Activated gamma-delta T cell treated with anti-CD3 and anti-CD28 coated beads, Interleukin-2, amount 50 U/mL, for 16 hours (primary cell): ENCODE data around the gene ATP13A2.
A peak's percentile ranks its signal among the peaks of the same experiment; 100 is the strongest.

Experiments used
- DNase-seq: peaks from one replicate; pipeline ENCODE4 v3.0.0-alpha.2; 2020; ENCODE audit warnings: low read depth

Gene ATP13A2, protein sequence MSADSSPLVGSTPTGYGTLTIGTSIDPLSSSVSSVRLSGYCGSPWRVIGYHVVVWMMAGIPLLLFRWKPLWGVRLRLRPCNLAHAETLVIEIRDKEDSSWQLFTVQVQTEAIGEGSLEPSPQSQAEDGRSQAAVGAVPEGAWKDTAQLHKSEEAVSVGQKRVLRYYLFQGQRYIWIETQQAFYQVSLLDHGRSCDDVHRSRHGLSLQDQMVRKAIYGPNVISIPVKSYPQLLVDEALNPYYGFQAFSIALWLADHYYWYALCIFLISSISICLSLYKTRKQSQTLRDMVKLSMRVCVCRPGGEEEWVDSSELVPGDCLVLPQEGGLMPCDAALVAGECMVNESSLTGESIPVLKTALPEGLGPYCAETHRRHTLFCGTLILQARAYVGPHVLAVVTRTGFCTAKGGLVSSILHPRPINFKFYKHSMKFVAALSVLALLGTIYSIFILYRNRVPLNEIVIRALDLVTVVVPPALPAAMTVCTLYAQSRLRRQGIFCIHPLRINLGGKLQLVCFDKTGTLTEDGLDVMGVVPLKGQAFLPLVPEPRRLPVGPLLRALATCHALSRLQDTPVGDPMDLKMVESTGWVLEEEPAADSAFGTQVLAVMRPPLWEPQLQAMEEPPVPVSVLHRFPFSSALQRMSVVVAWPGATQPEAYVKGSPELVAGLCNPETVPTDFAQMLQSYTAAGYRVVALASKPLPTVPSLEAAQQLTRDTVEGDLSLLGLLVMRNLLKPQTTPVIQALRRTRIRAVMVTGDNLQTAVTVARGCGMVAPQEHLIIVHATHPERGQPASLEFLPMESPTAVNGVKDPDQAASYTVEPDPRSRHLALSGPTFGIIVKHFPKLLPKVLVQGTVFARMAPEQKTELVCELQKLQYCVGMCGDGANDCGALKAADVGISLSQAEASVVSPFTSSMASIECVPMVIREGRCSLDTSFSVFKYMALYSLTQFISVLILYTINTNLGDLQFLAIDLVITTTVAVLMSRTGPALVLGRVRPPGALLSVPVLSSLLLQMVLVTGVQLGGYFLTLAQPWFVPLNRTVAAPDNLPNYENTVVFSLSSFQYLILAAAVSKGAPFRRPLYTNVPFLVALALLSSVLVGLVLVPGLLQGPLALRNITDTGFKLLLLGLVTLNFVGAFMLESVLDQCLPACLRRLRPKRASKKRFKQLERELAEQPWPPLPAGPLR

DNA sequence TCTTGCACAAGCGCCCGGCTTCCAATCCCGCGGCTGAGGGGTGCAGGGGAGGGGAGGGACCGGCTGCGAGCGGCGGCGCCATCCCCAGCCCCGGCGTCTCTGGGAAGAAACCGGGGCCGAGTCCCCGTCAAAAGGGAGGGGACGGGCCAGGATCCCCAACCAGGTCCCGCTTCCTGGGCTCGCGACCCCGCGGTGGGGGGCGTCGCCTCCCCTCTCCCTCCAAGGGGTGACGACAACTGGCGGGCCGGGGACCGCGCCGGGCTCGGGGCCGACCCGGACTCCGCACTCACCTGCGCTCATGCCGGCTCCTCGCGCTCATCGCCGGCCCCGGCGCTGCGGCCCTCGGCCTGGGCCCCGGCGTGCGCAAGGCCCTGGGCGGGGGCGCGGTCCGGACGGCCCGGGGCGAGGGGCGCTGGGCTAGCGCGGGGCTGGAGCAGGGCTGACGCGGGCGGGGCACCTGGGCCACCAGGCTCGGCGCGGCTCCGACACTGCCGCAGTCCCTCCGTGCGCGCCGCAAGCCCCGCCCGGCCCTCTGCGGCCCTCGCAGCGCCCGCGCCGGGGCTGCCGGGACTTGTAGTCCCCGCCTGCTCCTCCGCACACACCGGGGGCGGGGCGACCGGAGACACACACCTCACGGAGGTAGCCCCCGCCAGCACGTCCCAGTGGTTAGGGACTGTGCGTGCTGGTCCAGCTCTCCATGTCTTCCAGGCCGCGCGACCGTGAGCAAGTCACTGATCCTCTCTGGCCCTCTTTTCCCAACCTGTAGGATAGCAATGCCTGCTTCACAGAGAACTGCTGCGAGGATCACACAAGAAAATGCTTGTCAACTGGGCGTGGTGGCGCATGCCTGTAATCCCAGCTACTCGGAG lies at the start of gene ATP13A2:
TSS of gene ATP13A2 (minus strand) at position 490 of the 869 bp plus-strand sequence. CDS start at position 300, 190 bp downstream.
- peak; percentile 67 for DNase-seq

DNA sequence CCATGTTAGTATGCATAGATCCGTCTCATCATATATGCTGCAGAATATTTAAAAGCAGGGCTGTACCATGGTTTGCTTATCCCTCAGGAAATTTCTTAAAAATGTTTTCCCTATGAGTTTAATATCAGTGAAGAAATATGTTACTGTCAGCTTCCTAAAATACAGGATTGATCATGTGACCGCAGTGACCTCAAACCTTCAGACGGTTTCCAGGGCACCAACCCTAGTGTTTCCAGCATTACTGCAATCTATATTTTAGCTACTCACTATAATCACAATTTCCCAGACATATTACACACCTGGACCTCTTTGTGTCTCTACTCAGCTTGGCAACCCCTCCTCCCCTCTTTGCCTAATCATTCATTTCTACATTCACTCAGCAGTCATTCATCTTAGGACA lies 49.8 kb upstream of the ATP13A2 start:
- no peak for DNase-seq

DNA sequence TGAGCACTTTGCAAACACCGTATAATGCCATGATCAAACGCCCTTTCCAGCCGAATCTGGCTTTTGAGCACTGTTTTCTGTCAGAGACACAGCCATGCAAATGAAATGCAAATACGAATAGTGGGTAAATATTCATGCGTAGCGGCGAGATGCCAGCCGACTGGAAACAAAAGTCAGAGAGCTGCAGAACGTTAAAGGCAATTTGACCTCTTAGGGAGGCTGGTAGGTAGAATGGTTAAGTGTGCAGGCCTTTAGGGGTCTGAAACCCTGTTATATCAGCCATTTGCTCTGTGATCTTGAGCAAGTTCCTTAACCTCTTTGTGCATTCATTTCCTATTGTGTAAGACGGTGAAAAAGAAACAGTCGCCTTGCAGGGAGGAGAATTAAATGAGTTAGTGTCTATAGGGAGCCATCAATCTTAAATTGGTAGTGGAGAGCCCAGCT lies 48.6 kb upstream of the ATP13A2 start:
- no peak for DNase-seq

DNA sequence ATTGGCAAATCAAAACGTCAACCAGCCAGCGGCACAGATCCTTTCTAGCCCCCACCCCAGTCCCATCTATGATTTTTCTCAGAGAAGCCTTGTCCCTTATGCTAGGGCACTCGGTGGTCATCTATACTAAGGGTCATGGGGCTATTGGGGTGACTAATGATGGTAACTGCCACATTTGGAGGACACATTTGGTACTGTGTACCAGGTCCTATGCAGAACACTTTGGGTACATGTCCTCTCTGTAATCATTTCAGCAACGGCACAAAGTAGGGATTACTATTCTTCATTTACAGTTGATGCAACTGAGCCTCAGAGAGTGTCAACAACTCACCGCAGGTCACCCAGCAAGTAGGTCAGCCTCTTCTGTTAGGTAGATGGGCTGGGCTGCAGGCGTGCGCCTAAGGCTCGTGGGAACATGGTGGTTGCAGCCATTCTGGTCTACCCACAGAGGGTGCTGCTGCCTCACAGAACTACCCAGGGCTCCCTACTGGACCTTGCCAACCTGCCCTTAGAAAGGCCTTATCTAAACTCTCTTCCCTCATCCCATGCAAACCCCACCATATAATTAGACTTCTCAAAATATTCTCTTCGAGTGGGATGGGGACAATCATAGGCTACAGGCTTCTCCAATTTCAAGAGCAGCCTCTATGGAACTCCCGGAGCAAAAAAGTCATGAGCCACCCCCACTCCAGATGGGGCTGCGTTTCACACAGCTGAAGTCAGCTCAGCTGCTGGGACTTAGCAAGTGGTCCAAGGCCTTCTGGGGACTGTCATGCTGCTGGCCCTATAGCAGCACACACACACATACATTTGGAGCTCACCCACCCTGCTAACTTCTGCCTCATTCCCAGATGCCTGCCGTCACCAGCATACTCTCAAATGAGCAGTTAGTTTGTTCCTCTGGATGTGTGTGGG lies 47.9 kb upstream of the ATP13A2 start:
- DNase-seq: no peak

DNA sequence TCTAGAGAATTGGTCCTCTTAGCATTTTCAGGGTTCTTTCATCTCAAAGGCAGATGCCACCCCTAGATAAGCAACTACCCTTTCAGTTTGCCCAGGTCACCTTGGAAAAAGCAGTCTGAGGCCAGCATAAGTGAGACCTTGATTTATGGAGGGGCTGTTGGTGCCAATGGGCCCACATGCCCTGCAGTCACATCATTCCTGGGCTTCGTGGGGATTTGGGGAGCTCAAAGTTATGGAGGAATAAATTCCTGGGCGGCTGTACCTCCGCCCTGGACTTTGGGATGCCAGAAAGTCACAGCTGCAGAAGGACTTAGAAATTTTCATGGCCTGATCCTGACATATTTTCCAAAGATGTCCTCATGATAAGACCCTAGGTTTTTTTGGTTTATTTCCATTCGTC lies 44.8 kb upstream of the ATP13A2 start:
- no peak for DNase-seq

DNA sequence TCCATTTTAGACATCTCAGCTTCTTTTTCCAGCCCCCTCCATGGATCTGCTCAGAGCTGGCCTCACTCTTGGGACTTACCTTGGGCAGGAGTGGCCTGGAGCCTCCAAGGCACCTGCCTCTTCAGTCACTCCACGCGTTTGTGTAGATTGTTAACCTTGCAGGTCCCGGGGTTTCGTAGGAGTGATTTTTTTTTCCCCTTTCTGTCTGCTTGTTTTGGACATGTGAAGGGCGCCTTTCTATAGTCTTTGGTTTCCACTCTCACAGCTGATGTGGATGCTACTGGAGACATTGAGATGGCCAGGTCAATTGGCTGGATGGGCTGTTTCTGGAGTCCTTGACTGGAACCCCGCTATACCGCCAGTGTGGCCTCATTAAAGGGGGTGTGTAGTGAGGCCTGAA lies 44.1 kb upstream of the ATP13A2 start:
- no peak for DNase-seq

DNA sequence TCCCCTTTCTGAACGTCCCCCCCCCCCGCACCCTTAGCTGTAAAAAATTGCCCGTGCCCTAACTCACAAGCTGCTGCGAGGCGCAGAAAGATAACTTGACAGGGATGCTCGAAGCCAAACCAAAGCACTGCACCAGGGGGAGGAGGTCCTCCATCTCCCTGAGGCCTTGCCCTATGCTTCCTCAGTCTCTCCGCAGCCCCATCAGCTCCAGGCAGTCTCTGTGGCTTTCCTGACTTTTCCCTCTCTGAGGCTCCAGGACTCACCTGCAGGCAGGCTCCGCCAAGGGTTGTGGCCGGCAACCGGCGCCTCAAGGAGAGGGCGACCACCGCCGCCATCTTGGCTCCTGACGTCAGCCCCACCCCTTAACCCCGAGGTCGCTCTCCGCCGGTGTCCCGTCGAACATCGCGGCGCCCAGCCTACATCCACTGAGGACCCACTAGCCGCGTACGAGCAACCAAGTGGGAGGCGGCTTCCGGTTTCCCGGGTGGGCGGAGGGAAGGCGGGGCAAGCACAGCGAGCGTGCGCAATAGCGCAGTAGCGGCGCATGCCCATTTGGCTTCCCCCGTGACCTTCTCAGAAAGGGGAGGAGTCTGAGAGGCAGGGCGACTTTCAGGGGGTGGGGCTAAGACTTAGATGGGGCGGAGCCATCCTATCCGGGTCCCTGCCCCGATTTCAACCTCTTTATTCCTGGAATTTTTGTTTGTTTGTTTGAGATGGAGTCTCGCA lies 42.1 kb upstream of the ATP13A2 start, which contains the start of gene SDHB:
TSS of gene SDHB (minus strand) at position 348 of the 726 bp plus-strand sequence. CDS start at position 335, 13 bp downstream.
- DNase-seq: peak; percentile 97

DNA sequence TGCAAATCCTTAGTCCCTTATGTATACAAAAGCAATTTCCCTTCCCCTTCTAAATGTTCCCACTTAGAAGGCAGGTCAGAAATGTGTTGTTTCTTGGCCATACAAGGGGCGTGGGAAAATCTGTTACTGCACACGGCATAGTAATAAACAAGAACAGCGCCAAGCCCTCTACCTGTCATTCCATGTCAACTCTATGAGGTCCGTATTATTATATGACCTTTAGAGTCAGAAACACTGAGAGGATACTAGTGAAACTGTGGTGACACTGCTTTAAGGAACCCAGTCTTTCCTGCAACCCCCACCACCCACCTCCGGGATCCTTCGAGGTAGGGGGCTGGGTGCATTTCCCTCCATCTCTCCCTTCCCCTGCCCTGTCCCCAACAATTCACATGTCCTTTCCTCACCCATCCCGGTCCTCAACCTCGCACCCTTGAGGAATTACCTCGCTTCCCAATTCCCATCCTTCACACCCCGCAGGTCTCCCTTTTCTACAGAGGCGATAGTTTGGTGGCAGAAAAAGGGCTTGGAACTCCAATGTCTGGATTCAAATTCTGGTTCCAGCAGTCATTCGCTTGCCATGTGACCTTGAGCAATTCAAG lies 41.5 kb upstream of the ATP13A2 start:
- no peak for DNase-seq

DNA sequence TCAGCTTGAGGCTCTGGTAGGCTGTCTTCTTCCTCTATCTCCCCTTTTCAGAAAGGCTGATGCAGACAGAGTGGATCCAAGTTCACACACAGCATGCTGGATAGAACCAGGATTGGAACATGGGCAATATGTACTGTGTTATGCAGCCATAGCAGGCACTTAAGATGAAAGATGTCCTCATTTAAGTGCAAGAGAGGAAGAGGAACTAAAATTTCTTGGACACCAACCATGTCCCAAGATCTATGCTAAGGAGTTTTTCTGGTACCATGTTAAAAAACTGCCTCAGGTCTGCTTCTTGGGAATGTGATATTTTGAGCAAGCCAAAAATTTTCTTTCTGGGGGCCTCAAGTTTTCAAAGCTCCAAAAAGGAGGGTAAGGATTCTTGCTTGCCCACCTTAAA lies 40.9 kb upstream of the ATP13A2 start:
- no peak for DNase-seq

DNA sequence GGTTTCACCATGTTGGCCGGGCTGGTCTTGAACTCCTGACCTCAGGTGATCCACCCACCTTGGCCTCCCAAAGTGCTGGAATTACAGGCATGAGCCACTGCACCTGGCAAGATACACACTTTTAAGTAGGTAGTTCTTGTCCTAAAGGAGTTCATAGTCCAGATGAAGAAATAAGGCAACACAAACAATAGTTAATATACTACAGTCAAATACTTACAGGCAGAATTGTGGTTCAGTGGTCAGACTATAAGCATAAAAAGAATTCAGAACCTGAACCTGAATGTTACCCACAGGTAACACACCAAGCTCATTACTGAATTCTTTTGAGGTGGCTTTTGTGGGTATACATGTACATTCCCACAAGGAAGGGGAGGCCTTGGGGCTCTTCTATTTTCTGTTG lies 40.3 kb upstream of the ATP13A2 start:
- no peak for DNase-seq

DNA sequence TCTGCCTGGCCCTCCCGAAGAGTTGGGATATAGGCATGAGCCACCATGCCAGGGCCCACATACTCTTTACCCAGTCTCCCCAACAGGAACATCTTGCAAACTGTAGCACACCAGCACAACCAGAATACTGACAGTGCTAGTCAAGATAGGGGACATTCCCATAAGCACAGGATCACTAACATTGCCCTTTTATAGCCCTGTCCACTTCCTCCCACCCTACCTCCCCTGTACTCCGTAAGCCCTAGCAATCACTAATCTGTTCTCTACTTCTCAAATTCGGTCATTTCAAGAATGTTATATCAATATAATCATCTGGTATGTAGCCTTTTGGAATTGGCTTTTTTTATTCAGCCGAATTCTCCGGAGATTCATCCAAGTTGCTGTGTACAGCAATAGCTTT lies 36.2 kb upstream of the ATP13A2 start:
- no peak for DNase-seq

DNA sequence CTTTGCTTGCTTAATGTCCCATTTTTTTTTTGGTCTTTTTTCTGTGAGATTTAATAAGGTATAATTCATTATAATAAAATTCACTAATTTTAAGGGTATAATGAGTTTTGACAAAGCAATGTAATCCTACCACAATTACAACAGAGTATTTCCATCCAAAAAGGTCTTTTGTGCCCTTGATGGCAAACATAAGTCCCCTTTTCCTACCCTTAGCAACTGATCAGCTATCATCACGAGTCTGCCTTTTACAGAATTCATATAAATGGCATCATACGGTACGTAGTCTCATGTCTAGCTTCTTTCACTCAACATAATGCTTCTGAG lies 34.6 kb upstream of the ATP13A2 start:
- DNase-seq: no peak

DNA sequence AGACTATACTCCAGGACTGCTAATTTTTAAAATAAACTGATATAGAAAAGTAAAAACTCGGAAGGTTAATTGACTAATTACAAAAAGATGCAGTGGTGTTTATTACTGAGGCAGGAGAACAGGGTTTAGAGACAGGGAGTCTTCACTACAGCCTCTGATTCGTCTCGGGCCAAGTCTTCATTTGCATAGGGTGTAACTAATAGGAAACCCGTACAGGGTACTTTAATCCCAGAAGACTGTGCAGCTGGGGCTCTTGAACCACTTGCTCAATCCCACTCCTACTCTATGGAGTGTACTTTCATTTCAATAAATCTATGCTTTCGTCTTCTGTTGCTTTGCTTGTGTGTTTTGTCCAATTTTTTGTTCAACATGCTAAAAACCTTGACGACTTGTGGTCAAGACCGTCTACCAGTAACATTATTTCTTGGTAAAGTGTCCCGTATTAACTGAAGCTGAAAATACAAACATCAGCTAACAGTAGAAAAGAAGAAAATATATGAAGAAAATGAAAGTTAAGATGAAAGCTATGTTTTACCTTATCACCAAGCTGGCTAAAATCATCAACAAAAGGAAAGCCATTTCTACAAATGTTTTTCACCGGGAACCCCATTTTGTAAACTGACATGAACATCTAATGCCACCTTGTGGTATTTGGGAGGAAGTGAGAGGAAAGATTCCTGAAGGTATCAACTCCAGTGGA lies 34.1 kb upstream of the ATP13A2 start:
- DNase-seq: no peak

DNA sequence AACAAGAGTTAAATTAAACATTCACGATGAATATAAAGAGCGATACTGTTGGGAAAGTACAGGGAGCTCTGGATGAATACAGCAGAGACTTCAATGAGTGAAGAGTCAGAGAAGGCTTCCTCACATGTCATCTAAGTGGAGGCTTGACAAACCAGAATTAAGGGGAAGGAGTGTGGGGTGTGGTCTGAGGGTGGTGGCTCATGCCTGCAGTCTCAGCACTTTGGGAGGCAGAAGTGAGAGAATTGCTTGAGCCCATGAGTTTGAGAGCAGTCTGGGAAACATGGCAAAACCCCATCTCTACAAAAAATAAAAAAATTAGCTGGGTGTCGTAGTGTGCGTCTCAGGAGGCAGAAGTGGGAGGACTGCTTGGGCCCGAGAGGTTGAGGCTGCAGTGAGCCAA lies 33.4 kb upstream of the ATP13A2 start:
- DNase-seq: no peak

DNA sequence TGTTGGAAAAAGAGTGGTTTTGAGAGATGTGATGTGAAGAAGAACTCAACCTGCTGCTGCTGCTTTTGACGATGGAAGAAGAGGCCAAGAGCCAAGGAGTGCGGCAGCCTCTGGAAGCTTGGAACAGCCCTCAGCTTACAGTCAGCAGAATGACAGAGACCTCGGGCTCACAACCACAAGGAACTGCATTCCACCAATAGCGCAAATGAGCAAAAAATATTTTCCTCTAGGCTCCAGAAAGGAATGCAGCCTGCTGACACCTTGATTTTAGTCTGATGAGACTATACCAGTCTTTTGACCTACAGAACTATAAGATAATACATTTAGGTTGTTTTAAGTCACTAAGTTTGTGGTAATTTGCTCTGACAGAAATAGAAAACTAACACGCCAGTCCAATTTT lies 31.9 kb upstream of the ATP13A2 start:
- DNase-seq: no peak

DNA sequence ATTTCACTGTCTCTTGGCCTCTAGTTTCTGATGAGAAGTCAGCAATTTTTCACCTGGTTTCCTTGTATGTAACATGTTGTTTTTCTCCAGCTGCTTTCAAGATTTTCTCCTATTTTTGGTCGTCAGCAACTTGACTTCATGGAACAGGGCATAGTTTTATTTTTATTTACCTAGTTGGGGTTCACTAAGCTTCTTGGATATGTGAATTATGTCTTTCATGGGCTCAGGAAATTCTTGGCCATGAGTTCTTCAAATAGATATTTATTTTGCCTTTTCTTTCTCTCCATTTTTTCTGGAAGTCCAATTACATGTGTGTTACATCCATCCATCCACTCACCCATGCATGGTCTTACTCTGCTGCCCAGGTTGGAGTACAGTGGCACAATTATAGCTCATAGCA lies 28.4 kb upstream of the ATP13A2 start:
- DNase-seq: no peak

DNA sequence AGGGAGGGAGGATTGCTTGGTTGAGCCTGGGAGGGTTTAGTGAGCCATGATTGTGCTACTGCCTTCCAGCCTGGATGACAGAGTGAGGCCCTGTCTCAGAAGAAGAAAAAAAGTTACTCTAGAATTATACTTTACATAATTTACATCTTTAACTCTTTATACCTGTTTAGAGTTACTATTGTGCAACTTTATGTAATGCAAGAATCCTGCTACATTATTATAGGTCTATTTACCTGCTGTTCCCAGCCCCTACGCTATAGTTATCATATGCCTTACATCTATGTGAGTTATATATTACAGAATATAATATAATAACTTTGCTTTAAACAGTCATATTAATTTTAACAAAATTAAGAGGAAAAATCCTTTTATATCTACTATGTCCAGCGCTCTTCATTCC lies 27.8 kb upstream of the ATP13A2 start:
- no peak for DNase-seq

DNA sequence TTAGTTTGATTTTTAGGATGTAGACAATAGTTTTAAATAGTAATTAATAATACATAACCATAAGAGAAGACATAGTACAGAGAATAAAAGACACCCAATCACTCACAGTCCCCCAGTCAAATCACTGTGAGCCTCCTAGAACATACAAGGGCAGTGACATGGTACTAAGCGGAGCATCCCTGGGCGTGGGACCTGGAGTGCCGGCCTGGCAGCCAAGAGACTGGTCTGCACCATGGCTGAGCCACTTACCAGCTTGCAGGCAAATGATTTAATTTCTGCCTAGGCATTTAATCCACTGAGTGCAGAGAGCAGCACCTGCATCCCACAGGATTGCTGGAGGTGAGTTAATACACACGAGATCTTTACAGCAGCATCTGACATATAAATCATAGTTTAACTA lies 21.8 kb upstream of the ATP13A2 start:
- no peak for DNase-seq

DNA sequence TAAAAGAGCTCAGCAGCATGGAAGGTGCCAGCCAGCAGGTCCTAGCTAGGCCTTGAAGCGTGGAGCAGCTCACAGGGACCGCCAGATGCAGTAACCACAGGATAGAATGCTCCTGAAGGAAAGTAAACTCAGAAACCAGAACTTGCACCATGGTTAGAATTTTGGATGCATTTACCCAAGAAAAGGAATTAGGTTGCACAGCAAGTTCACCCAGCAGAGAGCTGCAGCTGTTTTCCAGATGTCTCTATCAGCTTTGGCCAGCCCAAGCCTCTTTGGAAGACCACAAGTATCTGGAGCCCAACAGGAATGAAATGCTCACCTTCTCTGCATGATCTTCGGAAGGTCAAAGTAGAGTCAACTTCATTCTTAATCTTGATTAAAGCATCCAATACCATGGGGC lies 21.0 kb upstream of the ATP13A2 start:
- no peak for DNase-seq
